ENCODE results near the gene DNMT3B.

Gene DNMT3B

GRCh38 chr20:32773855-32774254 is 11.7 kb downstream of the DNMT3B start:
- Histone ChIP-seq H3K27ac (ENCODE audit: low read depth, low read length) (no peak overlapping the region), H3K9me3 (ENCODE audit: insufficient read depth, low read length) (no peaks in the 10 kb centered on the region), H3K4me2 (ENCODE audit: low read depth, low read length, poor library complexity, severe bottlenecking) (no peak overlapping the region), H3K79me2 (ENCODE audit: insufficient read depth, low read length) (no peaks in the 10 kb centered on the region), H3F3A (ENCODE audit: insufficient read depth) (no peaks in the 10 kb centered on the region), H3K27me3 (ENCODE audit: low read length) (no peaks in the 10 kb centered on the region), H3K4me3 (ENCODE audit: insufficient read depth, low read length, poor library complexity, severe bottlenecking) (no peak overlapping the region), H2AFZ (ENCODE audit: low read depth, low read length, severe bottlenecking) (no peak overlapping the region), H3K9me2 (replicated peaks; ENCODE audit: insufficient read depth, low read length) (no peaks in the 10 kb centered on the region), H3K9ac (ENCODE audit: low read length) (no peak overlapping the region), H4K20me1 (ENCODE audit: low read depth, low read length) (no peaks in the 10 kb centered on the region), H3K36me3 (ENCODE audit: low read length) (no peaks in the 10 kb centered on the region)
- no peak for TF ChIP-seq CTCF (IDR thresholded peaks at IDR 0.05; ENCODE audit: insufficient read depth, low read length, poor library complexity, severe bottlenecking)
- TF ChIP-seq EZH2phosphoT487 (conservative IDR thresholded peaks at IDR 0.05; ENCODE audit: low read length) = no peak

DNA sequence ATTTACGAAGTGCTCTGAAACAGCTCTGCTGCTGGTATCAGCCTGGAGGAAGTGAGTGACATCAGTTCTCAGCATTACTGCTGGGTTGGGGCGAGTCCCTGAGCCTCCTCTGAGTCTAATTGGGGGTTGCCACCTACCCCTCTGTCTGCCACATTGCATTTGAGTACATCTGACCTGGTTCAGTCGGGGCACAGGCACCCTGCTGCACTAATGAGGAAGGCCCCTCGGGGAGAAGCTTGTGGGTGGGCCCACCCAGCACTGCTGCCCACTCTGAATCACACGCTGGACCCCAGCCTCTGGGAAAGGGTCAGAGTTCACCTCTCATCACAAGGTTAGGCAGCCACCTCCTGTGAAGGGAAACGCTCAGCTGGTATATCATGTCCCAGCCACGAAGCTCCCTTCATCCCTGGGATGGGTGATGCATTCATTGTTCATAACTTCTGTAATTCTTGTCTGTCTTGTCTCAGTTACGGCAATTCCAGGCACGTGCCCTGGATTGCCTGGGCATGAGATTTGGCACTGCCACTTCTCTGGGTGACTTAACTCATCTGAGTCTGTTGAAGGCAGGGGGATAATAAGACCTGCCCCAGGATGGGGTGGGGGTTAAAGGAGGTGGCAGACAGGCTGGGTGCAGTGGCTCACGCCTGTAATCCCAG is 13.3 kb downstream of the DNMT3B start:
- Histone ChIP-seq H3K4me3 (ENCODE audit: insufficient read depth, low read length, poor library complexity, severe bottlenecking) (no peak overlapping the region), H3F3A (ENCODE audit: insufficient read depth) (no peaks in the 10 kb centered on the region), H3K9me3 (ENCODE audit: insufficient read depth, low read length) (no peaks in the 10 kb centered on the region), H3K9ac (ENCODE audit: low read length) (no peak overlapping the region), H3K4me2 (ENCODE audit: low read depth, low read length, poor library complexity, severe bottlenecking) (no peak overlapping the region), H3K9me2 (replicated peaks; ENCODE audit: insufficient read depth, low read length) (no peaks in the 10 kb centered on the region), H4K20me1 (ENCODE audit: low read depth, low read length) (no peaks in the 10 kb centered on the region), H3K27ac (ENCODE audit: low read depth, low read length) (no peak overlapping the region), H3K79me2 (ENCODE audit: insufficient read depth, low read length) (no peaks in the 10 kb centered on the region), H3K36me3 (ENCODE audit: low read length) (no peaks in the 10 kb centered on the region), H3K27me3 (ENCODE audit: low read length) (no peaks in the 10 kb centered on the region), H2AFZ (ENCODE audit: low read depth, low read length, severe bottlenecking) (no peak overlapping the region)
- TF ChIP-seq EZH2phosphoT487 (conservative IDR thresholded peaks at IDR 0.05; ENCODE audit: low read length) = no peak
- TF ChIP-seq CTCF (IDR thresholded peaks at IDR 0.05; ENCODE audit: insufficient read depth, low read length, poor library complexity, severe bottlenecking) = no peak

DNA sequence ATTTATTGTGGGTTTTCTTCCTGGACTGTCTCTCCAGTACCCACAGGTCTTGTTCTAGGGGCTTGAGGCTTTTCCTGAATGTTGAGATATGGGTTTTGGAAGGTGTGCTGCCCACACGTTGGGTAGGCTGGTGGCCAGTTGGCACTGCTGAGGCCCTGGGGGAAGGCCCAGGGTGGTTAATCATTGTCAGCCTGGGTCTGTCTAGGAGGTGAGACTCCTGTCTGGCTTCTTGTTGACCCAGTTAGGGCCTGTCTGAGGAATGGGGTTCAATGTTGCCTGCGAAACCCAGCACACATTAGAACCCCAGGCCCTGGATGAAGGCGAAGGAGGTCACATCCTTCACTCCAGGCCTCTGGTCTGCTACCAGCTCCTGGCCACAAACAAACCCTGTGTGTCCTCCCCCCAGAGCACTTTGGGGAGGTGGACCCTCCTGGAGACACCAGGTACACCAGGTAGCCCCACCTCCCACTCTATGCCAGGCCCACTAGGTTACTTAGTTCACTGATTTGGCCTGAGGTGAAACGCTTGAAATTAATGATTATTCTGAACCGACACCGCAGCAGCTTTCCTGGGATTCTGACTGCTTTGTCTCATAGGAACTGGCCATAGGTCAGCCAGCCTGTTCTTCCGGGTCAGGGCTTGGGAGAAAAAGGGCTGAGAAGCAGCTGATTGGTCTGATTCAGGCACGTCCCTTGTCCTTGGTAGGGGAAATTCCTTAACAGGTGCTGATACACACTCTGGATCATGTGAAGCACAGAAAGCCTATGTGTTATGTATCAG is 15.2 kb downstream of the DNMT3B start:
- Histone ChIP-seq H4K20me1 (ENCODE audit: low read depth, low read length) (no peaks in the 10 kb centered on the region), H3K36me3 (ENCODE audit: low read length) (no peaks in the 10 kb centered on the region), H3K4me2 (ENCODE audit: low read depth, low read length, poor library complexity, severe bottlenecking) (no peak overlapping the region), H3F3A (ENCODE audit: insufficient read depth) (no peaks in the 10 kb centered on the region), H3K79me2 (ENCODE audit: insufficient read depth, low read length) (no peaks in the 10 kb centered on the region), H3K4me3 (ENCODE audit: insufficient read depth, low read length, poor library complexity, severe bottlenecking) (no peak overlapping the region), H3K9me3 (ENCODE audit: insufficient read depth, low read length) (no peaks in the 10 kb centered on the region), H3K27ac (ENCODE audit: low read depth, low read length) (no peak overlapping the region), H3K27me3 (ENCODE audit: low read length) (no peaks in the 10 kb centered on the region), H2AFZ (ENCODE audit: low read depth, low read length, severe bottlenecking) (no peak overlapping the region), H3K9ac (ENCODE audit: low read length) (no peak overlapping the region), H3K9me2 (replicated peaks; ENCODE audit: insufficient read depth, low read length) (no peaks in the 10 kb centered on the region)
- TF ChIP-seq EZH2phosphoT487 (conservative IDR thresholded peaks at IDR 0.05; ENCODE audit: low read length) (no peak), CTCF (IDR thresholded peaks at IDR 0.05; ENCODE audit: insufficient read depth, low read length, poor library complexity, severe bottlenecking) (no peak)
